NK-92 (cell line): ENCODE data around the gene BCL2L15.

Source experiments
- DNase-seq: peaks from one replicate; lab custom pipeline; 2025; ENCODE audit not compliant: unreplicated experiment; lab: John Stamatoyannopoulos, UW

BCL2L15 gene

GRCh38 chr1:113912594-113913311 lies 25.4 kb upstream of the BCL2L15 start:
- no peak for DNase-seq

- no peak for DNase-seq
Observed at GRCh38 chr1:113905435-113905861, 18.1 kb upstream of the BCL2L15 start.

- DNase-seq, result peak; percentile 87
Observed at GRCh38 chr1:113904674-113905434, 17.5 kb upstream of the BCL2L15 start, which contains the start of the genes AP4B1 and DCLRE1B. Gene AP4B1 (minus strand): TSS chr1:113904799. CDS start chr1:113904717, 82 bp downstream. Gene DCLRE1B (plus strand): TSS chr1:113905326. CDS start chr1:113905587, 261 bp downstream.

- no peak for DNase-seq
Observed at GRCh38 chr1:113904293-113904673, 16.9 kb upstream of the BCL2L15 start.

GRCh38 chr1:113903501-113904292 lies 16.3 kb upstream of the BCL2L15 start:
- no peak for DNase-seq

- no peak for DNase-seq
Observed at GRCh38 chr1:113901191-113901590, 13.8 kb upstream of the BCL2L15 start.

- no peak for DNase-seq
Observed at GRCh38 chr1:113899111-113899510, 11.7 kb upstream of the BCL2L15 start.

GRCh38 chr1:113898241-113898814 lies 10.9 kb upstream of the BCL2L15 start:
- no peak for DNase-seq

- no peak for DNase-seq
Observed at GRCh38 chr1:113895961-113896360, 8.6 kb upstream of the BCL2L15 start.

- no peak for DNase-seq
Observed at GRCh38 chr1:113895098-113895497, 7.7 kb upstream of the BCL2L15 start.

GRCh38 chr1:113893267-113893666 lies 5.9 kb upstream of the BCL2L15 start:
- DNase-seq, result no peak

- no peak for DNase-seq
Observed at GRCh38 chr1:113891631-113892220, 4.3 kb upstream of the BCL2L15 start.

- DNase-seq, result no peak
Observed at GRCh38 chr1:113890816-113891215, 3.4 kb upstream of the BCL2L15 start.

GRCh38 chr1:113886417-113887401 lies 672 bp downstream of the BCL2L15 start:
- DNase-seq, result no peak

- DNase-seq, result no peak
Observed at GRCh38 chr1:113881661-113882060, 5.7 kb downstream of the BCL2L15 start.

GRCh38 chr1:113879739-113880038 lies 7.7 kb downstream of the BCL2L15 start:
- no peak for DNase-seq

GRCh38 chr1:113876176-113876575 lies 11.2 kb downstream of the BCL2L15 start:
- no peak for DNase-seq

GRCh38 chr1:113875714-113876113 lies 11.7 kb downstream of the BCL2L15 start:
- DNase-seq, result no peak

GRCh38 chr1:113874012-113874879 lies 13.1 kb downstream of the BCL2L15 start:
- no peak for DNase-seq
